GM19043 (cell line): Measurements from ENCODE around the gene PALLD.
"Not testable (repeated sequence)": the region's sequence is repeated elsewhere in the genome, so short reads cannot be mapped to it uniquely, and the experiment has no call there.

ENCODE experiments used
- ATAC-seq: cut with Tn5 transposase; IDR thresholded peaks from one replicate; pipeline ENCODE4 v1.9.1; 2021; ENCODE audit warnings: low read depth; ENCODE audit not compliant: unreplicated experiment

Gene PALLD

DNA sequence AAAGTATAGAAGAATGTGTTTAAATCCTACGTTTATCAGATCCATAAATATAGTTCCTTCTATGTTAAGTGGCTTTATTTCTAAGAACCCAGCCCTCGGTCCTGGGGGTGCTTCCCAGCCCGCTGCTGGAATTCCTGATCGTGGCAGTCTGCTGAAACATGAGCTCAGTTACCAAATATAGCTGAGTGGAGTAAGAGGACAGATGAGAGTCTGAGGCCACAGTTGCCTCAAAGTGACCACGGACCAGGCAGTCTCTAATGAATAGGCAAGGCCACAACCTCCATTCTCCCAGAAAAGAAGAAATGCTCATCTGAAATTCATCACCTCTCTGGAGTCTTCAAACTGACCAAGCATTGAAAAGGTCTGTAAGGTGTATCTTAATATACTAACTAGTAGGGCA is at the start of gene PALLD:
Gene PALLD (plus strand): TSS at position 219 of the 400 bp plus-strand sequence.
- ATAC-seq, result no peak

DNA sequence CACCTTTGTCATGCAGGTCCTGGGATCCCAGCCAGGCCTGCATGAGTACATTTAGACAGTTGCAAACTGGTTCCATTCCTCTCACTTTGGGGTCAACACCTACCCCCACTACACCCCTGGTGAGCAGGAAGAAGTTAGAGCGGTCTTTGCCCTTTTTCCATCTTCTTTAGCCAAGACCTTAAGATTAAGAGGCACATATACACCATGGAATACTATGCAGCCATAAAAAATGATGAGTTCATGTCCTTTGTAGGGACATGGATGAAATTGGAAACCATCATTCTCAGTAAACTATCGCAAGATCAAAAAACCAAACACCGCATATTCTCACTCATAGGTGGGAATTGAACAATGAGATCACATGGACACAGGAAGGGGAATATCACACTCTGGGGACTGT is 47.8 kb upstream of the PALLD start:
- ATAC-seq, result not testable (repeated sequence)

- ATAC-seq, result no peak
These were observed 47.0 kb upstream of the PALLD start for GRCh38 chr4:168449719-168450452.

GRCh38 chr4:168451331-168451730 is 45.5 kb upstream of the PALLD start:
- peak; percentile 22 for ATAC-seq

- peak; percentile 89 for ATAC-seq
These were observed 45.0 kb upstream of the PALLD start for GRCh38 chr4:168451744-168452390.

- ATAC-seq, result no peak
These were observed 43.7 kb upstream of the PALLD start for GRCh38 chr4:168453146-168453545.

DNA sequence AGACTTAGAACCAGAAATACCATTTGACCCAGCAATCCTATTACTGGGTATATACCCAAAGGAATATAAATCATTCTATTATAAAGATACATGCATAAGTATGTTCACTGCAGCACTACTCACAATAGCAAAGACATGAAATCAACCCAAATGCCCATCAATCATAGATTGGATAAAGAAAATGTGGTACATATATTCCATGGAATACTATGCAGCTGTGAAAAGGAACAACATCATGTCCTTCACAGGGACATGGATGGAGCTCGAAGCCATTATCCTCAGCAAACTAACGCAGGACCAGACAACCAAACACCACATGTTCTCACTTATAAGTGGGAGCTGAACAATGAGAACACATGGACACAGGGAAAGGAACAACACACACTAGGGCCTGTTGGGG is 38.6 kb upstream of the PALLD start:
- not testable (repeated sequence) for ATAC-seq

DNA sequence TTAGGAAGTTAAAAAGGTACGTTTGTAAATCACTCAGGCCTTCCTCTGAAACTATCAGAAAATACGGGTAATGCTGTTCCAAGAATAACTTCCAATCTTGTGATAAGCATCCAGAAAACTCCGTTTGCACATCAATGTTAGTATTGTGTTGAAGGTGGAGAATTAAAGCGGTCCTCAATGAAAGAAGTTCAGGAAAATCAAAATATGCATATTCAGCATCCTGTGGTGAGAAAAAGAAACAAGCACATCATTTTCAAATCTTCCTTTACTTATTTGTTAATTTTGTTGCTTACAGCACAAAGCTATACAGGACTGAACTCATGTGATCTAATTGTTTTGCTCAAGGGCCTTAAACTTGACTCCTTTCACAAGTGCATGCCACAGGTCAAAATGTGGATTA is 35.0 kb upstream of the PALLD start:
- ATAC-seq, result no peak

GRCh38 chr4:168472920-168473319 is 23.9 kb upstream of the PALLD start:
- no peak for ATAC-seq

DNA sequence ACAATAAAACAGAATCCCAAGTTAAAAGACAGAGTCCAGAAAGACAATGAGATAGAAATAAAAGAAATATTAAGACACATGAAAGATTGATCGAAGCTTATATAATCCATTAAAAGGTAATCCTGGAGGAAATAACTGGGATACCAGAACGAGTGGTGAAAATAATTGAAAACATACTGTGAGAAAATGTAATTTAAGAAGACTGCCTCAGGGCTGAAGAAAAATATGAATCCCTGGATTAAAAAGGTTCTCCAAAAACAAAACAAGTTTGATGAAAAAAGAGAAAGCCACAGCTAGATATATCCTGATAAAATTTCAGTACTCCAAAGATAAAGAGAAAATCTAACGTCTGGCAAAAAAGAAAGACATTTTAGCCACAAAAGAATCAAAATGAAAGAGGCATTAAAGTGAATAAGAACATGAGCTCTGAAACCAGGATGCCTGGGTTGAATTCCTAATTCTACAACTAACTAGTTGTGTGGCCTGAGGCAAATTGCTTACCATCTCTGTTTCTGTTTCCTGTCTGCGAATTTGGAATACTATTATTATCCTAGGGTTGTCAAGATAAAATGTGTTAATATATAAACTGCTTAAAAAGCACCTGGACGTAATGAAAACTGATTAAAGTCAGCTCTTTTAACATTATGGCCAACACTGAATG is 22.1 kb upstream of the PALLD start:
- no peak for ATAC-seq

- no peak for ATAC-seq
These were observed 21.1 kb upstream of the PALLD start for GRCh38 chr4:168475745-168476144.

DNA sequence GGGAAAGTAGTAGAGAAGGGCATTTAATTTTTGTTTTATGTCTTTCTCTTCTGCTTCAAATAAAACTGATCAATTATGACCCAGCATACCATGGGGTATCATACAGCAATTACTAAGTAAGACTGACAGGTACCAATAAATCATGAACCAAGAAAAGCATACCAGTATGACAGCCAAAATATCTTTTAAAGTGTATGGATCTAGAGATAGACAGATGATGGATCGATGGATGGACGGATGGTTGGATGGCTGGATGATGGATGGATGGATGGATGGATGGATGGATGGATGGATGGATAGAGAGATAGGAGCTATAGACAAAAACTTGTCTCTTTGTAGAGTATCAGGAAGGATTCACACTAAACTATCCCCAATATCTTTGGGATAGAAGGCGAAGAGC is 18.0 kb upstream of the PALLD start:
- ATAC-seq, result no peak

GRCh38 chr4:168480931-168481611 is 15.8 kb upstream of the PALLD start:
- no peak for ATAC-seq

DNA sequence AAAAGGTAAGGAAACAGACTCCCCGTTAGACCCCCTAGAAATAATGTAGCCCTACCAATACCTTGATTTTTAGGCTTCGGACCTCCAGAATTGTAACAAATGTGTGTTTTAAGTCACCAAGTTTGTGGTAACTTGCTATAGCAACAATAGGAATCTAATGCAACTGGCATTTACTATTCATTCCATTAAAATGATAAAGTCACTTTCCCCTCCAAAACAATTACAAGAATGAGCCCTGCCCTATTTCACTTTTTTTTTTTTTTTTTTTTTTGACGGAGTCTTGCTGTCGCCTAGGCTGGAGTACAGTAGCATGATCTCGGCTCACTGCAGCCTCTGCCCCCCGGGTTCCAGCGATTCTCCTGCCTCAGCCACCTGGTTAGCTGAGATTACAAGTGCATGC is 13.0 kb upstream of the PALLD start:
- ATAC-seq, result no peak

GRCh38 chr4:168484626-168485025 is 12.2 kb upstream of the PALLD start:
- ATAC-seq, result no peak

- ATAC-seq, result no peak
These were observed 11.5 kb upstream of the PALLD start for GRCh38 chr4:168485156-168485910.

- ATAC-seq, result no peak
These were observed 10.0 kb upstream of the PALLD start for GRCh38 chr4:168486912-168487281.

DNA sequence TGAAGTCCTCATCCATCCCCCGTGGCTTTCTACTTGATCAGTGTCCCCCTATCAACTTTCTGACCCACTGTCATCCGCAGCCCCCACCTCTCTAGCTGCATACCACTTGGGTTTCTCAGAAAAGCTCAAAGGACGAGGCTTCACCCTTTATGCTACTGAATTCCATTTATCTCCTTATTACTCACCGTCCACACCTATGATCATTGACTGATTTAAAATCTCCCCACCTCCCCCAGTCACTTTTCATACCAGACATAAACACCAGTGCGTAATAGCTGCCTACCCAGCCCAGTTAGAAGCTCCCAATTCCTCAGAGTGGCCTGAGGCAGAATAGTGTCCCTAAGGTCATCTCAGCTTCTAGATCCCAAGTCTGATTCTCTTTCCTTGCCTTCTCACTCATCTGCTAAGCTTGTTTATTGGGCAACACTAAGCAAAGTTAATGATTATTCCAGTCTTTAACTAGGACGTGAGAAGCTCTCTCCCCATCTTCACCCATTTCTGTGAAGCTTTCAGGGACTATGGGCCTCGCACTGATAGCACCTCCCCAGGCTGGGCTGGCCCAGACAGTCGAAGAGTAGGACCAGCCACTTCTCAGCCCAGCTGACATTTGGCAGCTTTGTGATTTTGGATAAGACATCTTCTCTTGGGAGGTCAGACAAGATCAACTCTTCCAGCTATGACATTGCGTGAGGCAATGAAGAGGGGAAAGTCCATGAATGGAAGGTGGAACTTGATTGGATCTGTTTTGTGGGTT is 9.4 kb upstream of the PALLD start:
- no peak for ATAC-seq

- no peak for ATAC-seq
These were observed 8.0 kb upstream of the PALLD start for GRCh38 chr4:168488869-168489274.

DNA sequence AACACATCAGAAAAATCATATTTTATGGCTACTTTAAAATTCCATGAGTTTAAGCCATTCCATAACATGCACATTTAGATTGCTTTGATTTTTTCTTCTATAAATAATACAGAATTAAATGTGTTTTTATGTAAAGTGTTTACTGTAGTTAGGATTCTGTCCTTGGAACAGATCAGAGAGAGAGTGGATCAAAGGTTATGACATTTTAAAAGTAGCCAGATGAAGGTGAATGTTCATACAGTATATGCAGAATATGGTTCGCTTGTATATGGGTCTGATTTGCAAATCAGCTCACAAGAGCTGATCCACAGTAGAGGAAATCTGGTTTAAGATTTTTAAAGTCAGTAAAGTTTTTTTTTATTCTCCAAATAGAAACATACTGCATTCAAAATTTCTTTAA is 7.2 kb upstream of the PALLD start:
- ATAC-seq, result no peak
